ENCODE results near the gene TNPO2. TPM values are rescaled to one million over a fixed set of nuclear protein-coding genes. Genes with fewer than 3 reads are reported as not detected.

The TNPO2 gene
- total and polyA plus RNA-seq, 2 experiments from 2014 or later: 37.1 to 83.0 TPM

DNA sequence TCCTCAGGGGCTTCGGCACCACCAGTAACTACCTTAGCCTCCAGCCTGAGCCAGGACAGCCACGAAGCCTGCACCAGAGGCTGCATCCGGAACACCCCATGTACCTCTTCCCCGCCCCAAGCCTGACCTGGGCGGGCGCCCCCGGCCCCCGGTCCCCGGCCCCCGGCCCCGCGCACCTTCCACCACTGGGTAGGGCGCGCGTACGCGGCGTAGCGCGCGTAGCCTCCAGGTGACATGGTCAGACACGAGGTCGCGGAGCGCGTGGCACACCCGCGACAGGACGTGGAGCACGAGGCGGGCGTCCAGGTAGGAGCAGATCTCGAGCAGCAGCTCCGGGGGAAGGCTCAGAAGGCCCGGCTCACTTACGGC is 27.8 kb downstream of the TNPO2 start:
- Histone ChIP-seq H4K20me1 (replicated peaks; ENCODE audit: insufficient read depth) (0 out of 2 replicates have a peak, but pooled peaks cover 4% of the 10 kb centered on the region), H3K27ac (ENCODE audit: low read depth) (no peak overlapping the region), H3F3A (replicated peaks; ENCODE audit: low read depth) (peaks cover 34% of the 10 kb centered on the region), H3K4me1 (ENCODE audit: insufficient read depth) (0 out of 2 replicates have a peak, but pooled peaks cover 4% of the 10 kb centered on the region), H3K36me3 (ENCODE audit: insufficient read depth) (peaks cover 10% of the 10 kb centered on the region; the same call in 1 of the 2 replicates), H3K4me3 (peak overlapping the region; percentile 90), H3K4me2 (peak overlapping the region; percentile 78), H3K79me2 (replicated peaks; ENCODE audit: insufficient read depth) (no peaks in the 10 kb centered on the region), H2AFZ (0 out of 2 replicates have a peak overlapping the region, but pooled peaks have one; percentile 67), H3K9me2 (ENCODE audit: insufficient read depth) (no peaks in the 10 kb centered on the region), H3K27me3 (ENCODE audit: insufficient read depth) (no peaks in the 10 kb centered on the region)
- Mint-ChIP-seq H3K36me3 (ENCODE audit: low read depth) (peaks cover 22% of the 10 kb centered on the region), H3K4me1 (peaks cover 5% of the 10 kb centered on the region), H3K27ac (no peak overlapping the region), H3K9me3 (no peaks in the 10 kb centered on the region; the same call in 2 of the 3 replicates), H3K27me3 (ENCODE audit: insufficient read depth, low read depth, poor library complexity) (peaks cover 21% of the 10 kb centered on the region), H3K4me3 (peak overlapping the region; percentile 90)
- DNase-seq (ENCODE audit: low spot score) (no peak), ATAC-seq (peak; percentile 53)
- TF ChIP-seq EZH2phosphoT487 (IDR thresholded peaks at IDR 0.05; ENCODE audit: unreplicated experiment) (no peak), ZNF114 (CRISPR knock-in tag; IDR thresholded peaks at IDR 0.05) (no peak), CREB1 (CRISPR knock-in tag; IDR thresholded peaks at IDR 0.05; ENCODE audit: low read depth) (no peak), POLR2AphosphoS5 (IDR thresholded peaks at IDR 0.05; ENCODE audit: low read depth) (no peak), ZNF331 (CRISPR knock-in tag; IDR thresholded peaks at IDR 0.05; ENCODE audit: low read depth) (no peak), NANOG (IDR thresholded peaks at IDR 0.05; ENCODE audit: borderline replicate concordance) (no peak), STAT1 (IDR thresholded peaks at IDR 0.05; ENCODE audit: unreplicated experiment) (no peak), EZH2 (IDR thresholded peaks at IDR 0.05; ENCODE audit: low read depth, unreplicated experiment) (no peak), JUNB (IDR thresholded peaks at IDR 0.05; ENCODE audit: unreplicated experiment) (no peak)
- TF ChIP-seq, protein P1, sequence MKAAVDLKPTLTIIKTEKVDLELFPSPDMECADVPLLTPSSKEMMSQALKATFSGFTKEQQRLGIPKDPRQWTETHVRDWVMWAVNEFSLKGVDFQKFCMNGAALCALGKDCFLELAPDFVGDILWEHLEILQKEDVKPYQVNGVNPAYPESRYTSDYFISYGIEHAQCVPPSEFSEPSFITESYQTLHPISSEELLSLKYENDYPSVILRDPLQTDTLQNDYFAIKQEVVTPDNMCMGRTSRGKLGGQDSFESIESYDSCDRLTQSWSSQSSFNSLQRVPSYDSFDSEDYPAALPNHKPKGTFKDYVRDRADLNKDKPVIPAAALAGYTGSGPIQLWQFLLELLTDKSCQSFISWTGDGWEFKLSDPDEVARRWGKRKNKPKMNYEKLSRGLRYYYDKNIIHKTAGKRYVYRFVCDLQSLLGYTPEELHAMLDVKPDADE (IDR thresholded peaks at IDR 0.05): no peak
- TF ChIP-seq, protein P2, sequence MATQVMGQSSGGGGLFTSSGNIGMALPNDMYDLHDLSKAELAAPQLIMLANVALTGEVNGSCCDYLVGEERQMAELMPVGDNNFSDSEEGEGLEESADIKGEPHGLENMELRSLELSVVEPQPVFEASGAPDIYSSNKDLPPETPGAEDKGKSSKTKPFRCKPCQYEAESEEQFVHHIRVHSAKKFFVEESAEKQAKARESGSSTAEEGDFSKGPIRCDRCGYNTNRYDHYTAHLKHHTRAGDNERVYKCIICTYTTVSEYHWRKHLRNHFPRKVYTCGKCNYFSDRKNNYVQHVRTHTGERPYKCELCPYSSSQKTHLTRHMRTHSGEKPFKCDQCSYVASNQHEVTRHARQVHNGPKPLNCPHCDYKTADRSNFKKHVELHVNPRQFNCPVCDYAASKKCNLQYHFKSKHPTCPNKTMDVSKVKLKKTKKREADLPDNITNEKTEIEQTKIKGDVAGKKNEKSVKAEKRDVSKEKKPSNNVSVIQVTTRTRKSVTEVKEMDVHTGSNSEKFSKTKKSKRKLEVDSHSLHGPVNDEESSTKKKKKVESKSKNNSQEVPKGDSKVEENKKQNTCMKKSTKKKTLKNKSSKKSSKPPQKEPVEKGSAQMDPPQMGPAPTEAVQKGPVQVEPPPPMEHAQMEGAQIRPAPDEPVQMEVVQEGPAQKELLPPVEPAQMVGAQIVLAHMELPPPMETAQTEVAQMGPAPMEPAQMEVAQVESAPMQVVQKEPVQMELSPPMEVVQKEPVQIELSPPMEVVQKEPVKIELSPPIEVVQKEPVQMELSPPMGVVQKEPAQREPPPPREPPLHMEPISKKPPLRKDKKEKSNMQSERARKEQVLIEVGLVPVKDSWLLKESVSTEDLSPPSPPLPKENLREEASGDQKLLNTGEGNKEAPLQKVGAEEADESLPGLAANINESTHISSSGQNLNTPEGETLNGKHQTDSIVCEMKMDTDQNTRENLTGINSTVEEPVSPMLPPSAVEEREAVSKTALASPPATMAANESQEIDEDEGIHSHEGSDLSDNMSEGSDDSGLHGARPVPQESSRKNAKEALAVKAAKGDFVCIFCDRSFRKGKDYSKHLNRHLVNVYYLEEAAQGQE (IDR thresholded peaks at IDR 0.05; ENCODE audit: unreplicated experiment): no peak
- TF ChIP-seq, protein P3, sequence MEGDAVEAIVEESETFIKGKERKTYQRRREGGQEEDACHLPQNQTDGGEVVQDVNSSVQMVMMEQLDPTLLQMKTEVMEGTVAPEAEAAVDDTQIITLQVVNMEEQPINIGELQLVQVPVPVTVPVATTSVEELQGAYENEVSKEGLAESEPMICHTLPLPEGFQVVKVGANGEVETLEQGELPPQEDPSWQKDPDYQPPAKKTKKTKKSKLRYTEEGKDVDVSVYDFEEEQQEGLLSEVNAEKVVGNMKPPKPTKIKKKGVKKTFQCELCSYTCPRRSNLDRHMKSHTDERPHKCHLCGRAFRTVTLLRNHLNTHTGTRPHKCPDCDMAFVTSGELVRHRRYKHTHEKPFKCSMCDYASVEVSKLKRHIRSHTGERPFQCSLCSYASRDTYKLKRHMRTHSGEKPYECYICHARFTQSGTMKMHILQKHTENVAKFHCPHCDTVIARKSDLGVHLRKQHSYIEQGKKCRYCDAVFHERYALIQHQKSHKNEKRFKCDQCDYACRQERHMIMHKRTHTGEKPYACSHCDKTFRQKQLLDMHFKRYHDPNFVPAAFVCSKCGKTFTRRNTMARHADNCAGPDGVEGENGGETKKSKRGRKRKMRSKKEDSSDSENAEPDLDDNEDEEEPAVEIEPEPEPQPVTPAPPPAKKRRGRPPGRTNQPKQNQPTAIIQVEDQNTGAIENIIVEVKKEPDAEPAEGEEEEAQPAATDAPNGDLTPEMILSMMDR (conservative IDR thresholded peaks at IDR 0.05; ENCODE audit: low read depth in 2 of 2): no peak
- TF ChIP-seq, protein P4, sequence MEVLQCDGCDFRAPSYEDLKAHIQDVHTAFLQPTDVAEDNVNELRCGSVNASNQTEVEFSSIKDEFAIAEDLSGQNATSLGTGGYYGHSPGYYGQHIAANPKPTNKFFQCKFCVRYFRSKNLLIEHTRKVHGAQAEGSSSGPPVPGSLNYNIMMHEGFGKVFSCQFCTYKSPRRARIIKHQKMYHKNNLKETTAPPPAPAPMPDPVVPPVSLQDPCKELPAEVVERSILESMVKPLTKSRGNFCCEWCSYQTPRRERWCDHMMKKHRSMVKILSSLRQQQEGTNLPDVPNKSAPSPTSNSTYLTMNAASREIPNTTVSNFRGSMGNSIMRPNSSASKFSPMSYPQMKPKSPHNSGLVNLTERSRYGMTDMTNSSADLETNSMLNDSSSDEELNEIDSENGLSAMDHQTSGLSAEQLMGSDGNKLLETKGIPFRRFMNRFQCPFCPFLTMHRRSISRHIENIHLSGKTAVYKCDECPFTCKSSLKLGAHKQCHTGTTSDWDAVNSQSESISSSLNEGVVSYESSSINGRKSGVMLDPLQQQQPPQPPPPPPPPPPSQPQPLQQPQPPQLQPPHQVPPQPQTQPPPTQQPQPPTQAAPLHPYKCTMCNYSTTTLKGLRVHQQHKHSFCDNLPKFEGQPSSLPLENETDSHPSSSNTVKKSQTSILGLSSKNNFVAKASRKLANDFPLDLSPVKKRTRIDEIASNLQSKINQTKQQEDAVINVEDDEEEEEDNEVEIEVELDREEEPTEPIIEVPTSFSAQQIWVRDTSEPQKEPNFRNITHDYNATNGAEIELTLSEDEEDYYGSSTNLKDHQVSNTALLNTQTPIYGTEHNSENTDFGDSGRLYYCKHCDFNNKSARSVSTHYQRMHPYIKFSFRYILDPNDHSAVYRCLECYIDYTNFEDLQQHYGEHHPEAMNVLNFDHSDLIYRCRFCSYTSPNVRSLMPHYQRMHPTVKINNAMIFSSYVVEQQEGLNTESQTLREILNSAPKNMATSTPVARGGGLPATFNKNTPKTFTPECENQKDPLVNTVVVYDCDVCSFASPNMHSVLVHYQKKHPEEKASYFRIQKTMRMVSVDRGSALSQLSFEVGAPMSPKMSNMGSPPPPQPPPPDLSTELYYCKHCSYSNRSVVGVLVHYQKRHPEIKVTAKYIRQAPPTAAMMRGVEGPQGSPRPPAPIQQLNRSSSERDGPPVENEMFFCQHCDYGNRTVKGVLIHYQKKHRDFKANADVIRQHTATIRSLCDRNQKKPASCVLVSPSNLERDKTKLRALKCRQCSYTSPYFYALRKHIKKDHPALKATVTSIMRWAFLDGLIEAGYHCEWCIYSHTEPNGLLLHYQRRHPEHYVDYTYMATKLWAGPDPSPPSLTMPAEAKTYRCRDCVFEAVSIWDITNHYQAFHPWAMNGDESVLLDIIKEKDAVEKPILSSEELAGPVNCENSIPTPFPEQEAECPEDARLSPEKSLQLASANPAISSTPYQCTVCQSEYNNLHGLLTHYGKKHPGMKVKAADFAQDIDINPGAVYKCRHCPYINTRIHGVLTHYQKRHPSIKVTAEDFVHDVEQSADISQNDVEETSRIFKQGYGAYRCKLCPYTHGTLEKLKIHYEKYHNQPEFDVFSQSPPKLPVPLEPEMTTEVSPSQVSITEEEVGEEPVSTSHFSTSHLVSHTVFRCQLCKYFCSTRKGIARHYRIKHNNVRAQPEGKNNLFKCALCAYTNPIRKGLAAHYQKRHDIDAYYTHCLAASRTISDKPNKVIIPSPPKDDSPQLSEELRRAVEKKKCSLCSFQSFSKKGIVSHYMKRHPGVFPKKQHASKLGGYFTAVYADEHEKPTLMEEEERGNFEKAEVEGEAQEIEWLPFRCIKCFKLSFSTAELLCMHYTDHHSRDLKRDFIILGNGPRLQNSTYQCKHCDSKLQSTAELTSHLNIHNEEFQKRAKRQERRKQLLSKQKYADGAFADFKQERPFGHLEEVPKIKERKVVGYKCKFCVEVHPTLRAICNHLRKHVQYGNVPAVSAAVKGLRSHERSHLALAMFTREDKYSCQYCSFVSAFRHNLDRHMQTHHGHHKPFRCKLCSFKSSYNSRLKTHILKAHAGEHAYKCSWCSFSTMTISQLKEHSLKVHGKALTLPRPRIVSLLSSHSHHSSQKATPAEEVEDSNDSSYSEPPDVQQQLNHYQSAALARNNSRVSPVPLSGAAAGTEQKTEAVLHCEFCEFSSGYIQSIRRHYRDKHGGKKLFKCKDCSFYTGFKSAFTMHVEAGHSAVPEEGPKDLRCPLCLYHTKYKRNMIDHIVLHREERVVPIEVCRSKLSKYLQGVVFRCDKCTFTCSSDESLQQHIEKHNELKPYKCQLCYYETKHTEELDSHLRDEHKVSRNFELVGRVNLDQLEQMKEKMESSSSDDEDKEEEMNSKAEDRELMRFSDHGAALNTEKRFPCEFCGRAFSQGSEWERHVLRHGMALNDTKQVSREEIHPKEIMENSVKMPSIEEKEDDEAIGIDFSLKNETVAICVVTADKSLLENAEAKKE (CRISPR knock-in tag; IDR thresholded peaks at IDR 0.05): no peak

All from GM23338 (cell line).